ENCODE results near the gene CRY2.

CRY2 gene

GRCh38 chr11:45879803-45880686 lies 32.8 kb downstream of the CRY2 start:
- DNase-seq = no peak

- DNase-seq = no peak
These were observed 33.7 kb downstream of the CRY2 start for GRCh38 chr11:45880772-45881570.

DNA sequence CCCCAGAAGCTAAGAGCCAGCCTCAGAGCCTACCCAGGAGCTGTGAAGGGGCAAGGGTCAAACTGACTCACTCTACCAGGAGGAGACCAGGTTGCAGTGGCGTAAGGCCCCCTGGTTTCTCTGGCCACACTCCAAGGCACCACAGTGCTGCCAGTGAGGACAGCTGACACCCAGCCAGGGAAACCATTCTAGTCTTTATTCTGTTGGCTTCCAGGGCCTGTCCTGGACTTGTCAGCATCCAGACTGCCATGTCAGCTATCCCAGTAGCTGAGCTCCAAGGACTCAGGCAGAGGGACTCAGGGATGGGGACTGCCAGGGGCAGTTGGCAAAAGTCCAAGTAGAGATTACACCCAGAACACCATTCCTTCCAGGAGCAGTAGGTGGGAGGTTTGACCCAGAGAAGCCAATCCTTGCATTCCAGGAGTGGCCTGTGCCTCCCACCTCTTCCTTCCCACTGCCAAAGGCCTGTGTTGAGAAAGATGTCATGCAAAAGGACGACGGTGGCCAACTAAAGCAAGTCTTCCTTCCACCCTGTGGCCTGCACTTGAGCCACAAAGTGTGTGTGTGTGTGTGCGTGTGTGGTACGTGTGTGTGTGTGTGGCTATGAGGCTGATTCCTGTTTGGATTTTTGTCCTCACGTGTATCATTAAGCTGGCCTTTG lies 34.6 kb downstream of the CRY2 start:
- DNase-seq = no peak

GRCh38 chr11:45884596-45885185 lies 37.4 kb downstream of the CRY2 start:
- no peak for DNase-seq

GRCh38 chr11:45885274-45885920 lies 38.1 kb downstream of the CRY2 start, which contains the start of gene MAPK8IP1:
MAPK8IP1 (plus strand) TSS chr11:45885651; CDS start chr11:45885821, 170 bp downstream.
- DNase-seq = peak; percentile 47 to 53

- no peak for DNase-seq
These were observed 38.8 kb downstream of the CRY2 start for GRCh38 chr11:45885921-45886721.

DNA sequence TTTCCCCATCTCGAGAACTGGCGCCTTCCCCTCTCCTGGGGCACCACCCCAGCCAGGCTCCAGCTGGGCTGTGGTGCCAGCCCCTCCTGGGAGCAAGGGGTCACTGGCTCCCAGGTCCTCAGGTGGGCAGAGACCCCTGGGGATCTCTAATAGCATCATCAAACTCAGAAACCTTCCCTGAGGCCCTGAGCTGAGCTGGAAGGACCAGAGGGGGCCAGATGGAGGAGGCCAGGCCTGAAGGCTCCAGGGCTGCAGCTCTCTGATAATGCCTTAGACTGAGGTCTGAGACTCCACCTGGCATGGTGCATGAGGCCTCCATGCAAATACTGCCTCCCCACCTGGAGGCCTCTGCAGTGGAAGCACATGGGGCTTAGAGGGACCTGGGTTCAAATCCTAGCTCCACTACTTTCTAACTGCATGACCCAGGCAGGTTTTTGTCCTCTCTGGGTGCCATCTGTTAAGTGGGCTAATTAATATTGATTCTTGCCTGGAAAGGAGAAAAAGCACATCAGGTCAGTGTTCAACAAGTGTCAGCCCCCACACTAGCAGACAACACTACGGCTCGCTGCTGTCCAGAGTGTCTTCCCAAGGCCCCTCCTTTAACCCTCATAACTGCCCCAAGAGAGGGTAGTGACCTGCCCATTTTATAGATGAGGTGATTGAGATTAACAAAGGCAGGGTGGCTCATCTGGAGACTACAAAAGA lies 39.7 kb downstream of the CRY2 start:
- DNase-seq = no peak

DNA sequence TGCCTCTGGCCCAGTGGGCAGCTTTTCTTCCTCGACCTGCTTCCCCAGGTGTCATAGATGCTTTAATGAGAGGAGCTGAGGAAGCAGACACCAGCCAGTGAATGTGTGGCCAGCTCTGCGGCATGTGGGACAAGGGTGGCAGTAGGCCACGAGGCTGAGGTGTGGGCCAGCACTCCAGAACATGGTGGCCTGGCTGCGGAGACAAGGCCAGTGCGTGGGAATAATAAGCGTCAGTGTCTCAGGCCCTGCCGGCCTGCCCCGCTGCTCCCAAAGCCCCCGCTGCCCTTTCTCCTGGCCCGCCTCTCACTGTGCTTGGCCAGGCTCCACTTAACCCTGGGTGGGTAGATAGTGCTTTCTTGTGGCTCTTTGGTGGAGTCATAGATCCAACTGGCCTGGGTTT lies 40.3 kb downstream of the CRY2 start:
- no peak for DNase-seq

DNA sequence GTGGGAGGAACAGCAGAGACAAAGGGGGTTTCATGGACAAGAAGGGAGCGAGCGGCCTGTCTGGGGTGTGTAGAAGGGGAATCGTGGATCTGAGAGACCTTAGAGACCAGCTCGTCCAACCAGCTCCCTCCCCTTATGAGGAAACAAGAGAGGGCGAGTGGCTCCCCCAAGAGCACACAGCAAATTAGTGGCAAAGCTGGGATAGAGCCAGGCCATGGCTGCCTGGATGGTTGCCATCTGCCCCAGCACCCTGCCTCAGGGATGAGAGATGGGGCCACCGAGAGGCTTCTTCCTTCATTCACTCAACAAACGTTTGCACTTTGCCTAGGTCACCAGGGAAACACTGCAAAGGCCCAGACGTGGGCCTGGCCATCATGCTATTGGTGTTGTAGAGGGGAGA lies 42.3 kb downstream of the CRY2 start:
- no peak for DNase-seq

GRCh38 chr11:45889966-45890365 lies 42.7 kb downstream of the CRY2 start:
- DNase-seq = no peak

- no peak for DNase-seq
These were observed 43.7 kb downstream of the CRY2 start for GRCh38 chr11:45890886-45891550.

DNA sequence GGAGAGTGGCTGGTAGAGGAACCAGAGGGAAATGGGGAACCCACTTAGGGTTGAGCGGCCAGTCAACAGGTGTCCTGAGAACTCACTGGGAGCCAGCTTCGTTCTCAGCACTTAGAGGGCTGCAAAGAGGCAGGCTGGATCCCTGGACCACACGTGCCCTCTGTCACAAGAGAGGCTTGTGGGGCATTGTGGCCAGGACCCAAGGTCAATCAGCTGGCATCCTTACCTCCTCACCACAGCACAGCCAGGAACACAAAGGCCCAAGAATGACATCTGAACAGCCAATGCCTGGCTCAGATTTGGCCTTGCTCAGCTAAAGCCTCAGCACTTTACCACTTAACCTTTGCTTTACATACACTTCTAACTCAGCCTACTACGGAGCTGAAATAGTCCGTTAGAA lies 45.6 kb downstream of the CRY2 start:
- no peak for DNase-seq

DNA sequence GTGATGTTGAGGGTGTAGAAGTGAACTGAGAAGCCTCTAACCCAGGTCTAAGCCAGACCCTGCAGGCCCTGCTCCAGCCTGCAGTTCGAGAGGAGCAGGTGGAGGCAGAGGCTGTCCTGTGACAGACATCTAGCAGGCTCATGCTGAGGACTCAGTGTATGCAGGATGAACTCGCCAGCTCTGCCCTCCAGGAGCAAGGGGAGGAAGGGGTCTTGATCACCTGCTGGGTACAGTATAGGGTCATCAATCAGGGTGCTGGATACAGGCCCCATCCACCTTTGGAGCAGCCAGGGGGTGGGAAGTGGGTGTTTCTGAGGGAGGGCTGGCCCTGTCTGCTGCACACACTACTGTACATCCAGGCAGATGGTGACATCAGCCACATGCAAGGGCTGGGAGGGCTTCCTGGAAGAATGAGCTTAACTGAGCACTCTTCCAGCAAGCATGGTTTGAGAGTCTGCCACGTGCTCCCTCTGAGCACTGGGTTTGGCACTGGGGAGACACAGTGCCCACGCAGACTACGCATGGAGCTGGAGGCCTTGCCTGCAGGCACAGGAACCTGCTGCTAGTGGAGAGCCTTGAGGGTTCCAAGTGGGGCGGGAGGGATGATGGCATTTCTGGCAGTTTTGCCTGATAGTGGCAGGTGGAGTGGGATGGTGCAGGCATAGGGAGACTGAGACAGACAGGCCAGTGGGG lies 47.4 kb downstream of the CRY2 start:
- no peak for DNase-seq

DNA sequence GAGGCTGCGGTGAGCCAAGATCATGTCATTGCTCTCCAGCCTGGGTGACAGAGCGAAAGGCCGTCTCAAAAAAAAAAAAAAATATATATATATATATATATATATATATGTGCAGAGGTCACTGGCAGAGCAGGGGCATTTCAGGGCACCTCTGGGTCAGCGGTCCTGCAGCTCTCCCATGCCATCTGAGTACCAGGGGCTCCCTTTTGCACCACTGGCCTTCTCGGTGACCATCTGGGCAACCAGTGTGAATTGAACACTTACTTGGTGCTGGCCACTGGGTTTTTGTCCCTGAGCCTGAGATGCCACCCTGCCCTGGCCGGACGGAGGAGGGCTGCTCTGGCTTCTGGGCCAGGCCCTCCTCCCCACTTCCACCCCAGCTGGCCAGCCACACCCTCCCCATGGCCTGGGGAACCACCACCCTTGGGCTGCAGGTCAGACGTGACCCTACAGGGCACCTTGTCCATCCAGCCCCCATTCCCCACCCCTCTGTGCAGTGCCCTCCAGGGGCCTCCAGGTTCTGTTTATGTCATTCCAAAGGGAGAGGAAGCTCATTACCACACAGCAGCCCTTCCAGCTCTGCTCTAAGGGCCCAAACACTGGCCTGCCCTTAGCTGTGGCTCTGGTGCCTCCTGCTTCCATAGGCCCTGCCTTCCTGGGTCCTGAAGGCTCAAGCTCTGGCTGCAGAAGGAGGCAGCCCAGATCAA lies 48.4 kb downstream of the CRY2 start:
- DNase-seq = no peak

GRCh38 chr11:45896422-45896984 lies 49.2 kb downstream of the CRY2 start:
- DNase-seq = no peak

DNA sequence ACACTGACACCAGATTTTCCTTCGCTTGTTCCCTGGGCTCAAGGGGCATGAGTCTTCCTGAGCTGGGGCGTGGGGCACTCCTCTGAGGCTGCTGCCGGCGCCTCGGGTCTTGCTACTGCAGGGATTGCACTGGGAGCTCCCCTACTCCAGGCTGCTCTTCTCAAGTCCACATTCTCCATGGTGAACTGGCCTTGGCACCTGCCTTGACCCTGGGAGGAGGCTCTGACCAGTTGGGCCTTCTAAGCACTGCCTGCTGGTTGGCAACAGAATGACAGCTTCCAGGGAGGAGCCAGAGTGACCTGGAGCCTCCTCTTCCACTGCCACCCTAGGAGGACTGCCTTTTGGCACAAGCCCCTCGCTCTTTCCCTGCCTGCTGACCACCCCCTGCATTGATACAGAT lies 50.3 kb downstream of the CRY2 start:
- no peak for DNase-seq

DNA sequence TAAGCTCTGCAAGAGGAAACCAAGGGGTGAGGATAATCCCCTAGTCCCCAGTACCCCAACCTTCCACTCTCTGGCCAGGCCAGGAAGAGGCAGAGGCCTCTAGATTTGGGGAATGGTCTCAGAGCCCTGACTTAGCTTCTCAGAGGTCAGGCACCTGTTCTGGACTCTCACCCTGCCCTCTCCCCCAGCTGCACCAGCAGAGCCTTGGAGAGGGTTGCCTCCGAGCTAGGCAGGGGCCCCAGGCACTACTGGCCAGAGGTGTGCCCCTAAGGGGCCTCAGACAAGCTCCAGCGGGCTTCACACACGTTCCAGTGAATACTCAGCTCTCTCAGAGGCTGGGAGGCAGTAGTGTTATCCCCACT lies 51.8 kb downstream of the CRY2 start:
- no peak for DNase-seq

- DNase-seq = peak; percentile 49 to 50
These were observed 52.3 kb downstream of the CRY2 start for GRCh38 chr11:45899448-45900174.
